ENCODE measurements around the gene SPEM2.

SPEM2 gene

DNA sequence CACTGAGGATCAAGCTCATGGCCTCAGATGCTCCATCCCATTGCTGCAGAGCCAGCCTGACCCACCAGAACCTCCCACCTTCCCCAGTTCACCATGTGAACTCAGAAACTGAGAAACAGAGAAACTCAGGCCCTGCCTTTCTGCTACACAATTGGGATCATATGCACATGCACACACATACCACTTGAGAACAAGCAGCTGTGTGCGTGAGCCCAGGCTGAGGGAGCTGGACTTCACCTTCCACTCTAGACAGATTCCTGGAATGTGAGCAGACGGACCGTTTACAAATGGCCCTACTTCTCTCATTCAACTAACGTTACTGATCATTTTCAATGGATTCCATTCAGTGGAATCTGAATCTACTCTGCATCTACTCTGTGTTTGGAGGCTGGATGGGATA, 1.7 kb upstream of the SPEM2 start:
- no peak for DNase-seq

DNA sequence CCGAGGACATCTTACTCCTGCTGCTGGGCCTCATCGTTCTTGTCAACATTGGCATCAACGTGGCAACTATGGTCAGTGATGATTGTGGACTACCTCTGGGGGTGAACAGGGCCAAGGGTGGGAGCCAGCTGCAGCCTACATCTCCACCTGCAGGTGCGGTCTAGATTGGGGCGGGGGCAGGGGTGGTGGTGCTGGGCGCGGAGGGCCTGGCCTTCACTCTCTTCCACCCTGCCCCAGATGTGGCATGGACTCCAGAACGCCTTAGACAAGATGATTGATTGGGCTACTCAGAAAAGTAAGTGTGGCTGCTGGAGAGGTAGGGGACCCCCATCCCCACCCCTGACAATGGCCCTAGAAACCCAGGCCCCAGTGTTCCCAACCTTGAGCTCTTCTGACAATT, 340 bp downstream of the SPEM2 start:
- DNase-seq, result no peak

DNA sequence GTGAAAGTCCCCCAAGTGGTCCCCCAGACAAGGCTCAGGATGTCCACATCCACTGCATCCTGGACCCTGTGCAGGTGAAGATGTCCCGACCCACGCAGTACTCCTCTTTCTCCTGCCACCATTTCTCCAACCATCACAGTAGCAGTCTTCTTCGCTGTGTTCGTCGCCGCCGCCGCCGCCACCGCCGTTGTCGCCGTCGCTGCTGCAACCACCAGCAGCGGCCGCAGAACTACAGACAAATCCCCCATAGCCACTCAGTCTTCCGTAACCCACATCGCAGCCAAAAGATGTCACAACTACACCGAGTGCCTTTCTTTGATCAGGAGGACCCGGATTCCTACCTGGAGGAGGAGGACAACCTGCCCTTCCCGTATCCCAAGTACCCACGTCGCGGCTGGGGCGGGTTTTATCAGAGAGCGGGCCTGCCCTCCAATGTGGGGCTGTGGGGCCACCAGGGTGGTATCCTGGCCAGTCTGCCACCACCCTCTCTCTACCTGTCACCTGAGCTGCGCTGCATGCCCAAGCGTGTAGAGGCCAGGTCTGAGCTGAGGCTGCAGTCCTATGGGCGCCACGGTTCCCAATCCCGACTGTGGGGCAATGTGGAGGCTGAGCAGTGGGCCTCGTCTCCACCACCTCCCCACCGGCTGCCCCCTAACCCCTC, 917 bp downstream of the SPEM2 start:
- DNase-seq, result no peak

DNA sequence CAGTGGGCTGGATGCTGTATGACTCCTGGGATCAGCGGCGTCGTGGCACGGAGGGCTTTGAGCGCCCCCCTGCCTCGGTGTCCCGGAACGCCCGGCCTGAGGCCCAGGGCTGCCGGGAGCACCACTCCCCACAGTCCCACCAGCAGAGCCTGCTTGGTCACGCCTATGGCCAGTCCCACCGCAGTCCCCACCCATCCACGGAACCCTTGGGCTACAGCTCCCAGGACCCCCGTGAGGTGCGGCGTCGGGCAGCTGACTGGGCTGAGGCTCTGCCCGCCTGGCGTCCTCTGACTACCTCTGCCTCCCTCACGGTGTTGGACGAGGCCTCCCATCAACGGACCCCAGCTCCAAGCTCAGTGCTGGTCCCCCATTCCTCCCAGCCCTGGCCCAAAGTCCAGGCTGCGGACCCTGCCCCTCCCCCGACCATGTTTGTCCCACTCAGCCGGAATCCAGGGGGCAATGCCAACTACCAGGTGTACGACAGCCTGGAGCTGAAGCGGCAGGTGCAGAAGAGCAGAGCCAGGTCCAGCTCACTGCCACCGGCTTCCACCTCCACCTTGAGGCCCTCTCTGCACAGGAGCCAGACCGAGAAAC, 1.6 kb downstream of the SPEM2 start:
- no peak for DNase-seq

DNA sequence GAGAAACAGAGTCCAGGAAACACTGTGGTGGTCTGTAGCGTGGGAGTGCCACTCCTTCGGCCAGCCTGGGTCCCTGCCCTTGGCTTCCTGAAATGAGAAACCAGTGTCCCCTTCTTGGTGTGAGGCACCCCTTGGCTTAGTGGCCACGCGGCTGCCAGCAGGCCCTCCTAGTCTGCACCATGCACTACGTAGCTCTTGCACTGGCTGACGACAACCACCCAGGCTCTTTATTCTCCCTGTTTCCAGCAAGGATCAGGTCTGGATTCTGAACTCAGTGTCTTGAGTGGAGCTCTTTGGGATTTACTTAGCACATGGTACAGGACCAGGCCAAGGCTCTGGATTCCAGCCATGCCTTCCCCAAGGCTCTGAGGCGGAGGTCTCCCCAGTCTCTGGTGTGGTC, 2.1 kb downstream of the SPEM2 start:
- DNase-seq, result no peak

DNA sequence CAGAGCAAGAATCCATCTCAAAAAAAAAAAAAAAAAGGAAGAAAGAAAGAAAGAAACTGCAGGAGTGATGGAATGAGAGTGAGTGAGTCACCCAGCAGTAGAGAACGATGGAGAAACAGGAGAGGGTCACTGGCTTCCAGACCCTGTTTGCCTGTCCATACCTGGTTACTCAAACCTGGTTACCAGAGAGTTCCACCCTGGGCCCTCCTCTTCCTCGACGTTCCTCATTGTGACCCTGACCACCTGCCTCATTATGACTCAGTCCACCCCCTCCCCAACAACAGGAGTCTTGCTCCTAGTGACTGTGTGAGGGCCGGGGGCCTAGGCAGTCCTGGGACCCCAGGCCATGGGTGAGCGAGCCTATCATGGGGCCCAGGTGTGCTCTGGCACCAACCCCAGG, 3.1 kb downstream of the SPEM2 start, which contains the start of gene SPEM3:
Gene SPEM3 (plus strand): TSS at position 301 of the 400 bp plus-strand sequence. CDS start 46 bp downstream, at position 347.
- DNase-seq, result no peak

DNA sequence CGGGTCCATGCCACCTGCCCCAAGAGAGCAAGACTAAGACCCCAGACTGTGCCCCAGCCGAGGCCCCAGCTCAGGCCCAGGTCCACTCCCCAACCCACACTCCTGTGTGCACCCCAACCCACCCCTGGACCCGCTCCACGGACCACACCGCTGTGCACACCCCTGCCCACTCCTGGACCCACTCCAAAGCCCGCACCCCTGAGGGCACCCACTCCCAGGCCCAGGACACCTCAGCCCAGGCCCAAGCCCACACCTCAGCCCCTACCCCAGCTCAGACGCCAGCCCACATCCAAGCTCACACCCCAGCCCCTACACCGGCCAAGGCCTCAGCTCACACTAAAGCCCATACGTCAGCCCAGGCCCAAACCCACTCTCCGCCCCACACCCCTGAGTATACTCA, 4.3 kb downstream of the SPEM2 start:
- no peak for DNase-seq

DNA sequence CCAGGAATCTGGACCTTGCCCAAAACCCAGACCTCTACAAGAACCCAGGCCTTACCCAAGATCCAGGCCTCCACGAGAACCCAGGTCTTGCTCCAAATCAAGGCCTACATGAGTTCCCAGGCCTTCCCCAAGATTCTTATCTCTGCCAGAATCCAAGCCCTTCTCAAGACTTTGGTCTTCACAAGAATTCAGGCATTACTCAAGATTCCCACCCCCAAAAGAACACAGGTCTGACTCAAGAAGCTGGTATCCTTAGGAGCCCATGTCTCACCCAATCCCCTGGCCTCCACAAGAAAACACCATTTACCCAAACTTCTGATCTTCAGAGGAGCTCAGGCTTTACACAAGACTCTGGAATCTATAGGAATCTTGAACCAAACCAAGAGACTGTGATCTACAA, 5.8 kb downstream of the SPEM2 start:
- DNase-seq, result no peak

DNA sequence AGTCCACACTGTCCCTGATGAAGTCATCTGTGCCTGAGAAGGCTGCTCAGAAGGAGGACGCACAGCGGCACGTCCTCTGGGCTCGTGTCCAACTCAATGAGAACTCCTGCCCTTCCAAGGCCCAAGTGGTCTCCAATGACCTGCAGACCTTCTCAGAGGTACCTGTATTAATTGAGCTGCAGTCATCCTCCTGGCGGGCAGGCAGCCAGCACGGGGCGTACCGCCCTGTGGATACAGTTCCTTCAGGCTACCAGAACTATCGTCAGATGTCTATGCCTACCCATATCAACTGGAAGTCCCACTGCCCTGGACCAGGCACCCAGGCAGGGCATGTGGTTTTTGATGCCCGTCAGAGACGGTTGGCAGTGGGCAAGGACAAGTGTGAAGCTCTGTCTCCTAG, 6.9 kb downstream of the SPEM2 start:
- DNase-seq, result no peak

DNA sequence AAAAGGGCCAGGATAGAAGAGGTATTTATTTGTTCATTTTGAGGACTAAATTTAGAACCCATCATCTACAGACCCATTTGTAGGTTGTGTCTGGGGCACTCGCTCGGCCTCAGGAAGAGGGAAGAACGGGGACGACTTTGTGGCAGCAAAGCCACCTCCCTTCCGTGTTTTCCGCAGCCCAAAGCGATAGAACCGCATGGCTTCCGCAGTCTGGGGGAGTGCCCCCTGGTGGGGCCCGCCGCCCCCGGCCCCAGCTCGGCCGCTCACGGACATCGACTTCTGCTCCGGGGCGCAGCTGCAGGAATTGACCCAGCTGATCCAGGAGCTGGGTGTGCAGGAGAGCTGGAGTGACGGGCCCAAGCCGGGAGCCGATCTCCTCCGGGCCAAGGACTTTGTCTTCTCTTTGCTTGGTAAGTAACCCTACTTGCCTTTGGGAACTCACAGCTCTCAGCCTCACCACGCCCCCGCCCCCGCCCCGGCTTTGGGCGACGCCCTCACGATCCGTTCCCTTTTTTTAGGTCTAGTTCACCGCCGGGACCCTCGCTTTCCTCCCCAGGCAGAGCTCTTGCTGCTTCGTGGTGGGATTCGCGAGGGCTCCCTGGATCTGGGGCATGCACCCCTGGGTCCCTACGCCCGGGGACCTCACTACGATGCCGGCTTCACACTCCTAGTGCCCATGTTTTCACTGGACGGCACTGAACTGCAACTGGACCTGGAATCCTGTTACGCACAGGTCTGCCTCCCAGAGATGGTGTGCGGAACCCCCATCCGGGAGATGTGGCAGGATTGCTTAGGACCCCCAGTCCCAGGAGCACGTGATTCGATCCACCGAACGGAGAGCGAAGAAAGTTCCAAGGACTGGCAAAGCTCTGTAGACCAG, 10.5 kb downstream of the SPEM2 start:
- DNase-seq, result peak; percentile 50 to 75

DNA sequence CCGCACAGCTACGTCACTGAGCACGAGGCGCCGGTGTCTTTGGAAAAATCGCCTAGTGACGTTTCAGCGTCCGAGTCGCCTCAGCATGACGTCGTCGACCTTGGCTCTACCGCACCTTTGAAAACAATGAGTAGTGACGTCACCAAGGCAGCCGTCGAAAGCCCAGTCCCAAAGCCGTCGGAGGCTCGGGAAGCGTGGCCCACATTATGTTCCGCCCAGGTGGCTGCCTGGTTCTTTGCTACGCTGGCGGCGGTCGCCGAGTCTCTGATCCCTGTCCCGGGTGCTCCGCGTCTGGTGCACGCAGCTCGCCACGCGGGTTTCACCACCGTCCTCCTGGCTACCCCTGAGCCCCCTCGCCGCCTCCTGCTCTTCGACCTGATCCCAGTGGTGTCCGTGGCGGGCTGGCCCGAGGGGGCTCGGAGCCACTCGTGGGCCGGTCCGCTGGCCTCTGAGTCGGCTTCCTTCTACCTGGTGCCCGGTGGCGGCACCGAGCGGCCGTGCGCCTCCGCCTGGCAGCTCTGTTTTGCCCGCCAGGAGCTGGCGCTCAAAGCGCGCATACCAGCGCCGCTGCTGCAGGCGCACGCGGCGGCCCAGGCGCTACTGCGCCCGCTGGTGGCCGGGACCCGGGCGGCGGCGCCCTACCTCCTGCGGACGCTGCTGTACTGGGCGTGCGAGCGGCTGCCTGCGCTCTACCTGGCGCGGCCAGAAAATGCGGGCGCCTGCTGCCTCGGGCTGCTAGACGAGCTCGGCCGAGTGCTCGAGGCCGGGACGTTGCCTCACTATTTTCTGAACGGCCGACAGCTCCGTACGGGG, 11.3 kb downstream of the SPEM2 start:
- peak; percentile 69 to 75 for DNase-seq

DNA sequence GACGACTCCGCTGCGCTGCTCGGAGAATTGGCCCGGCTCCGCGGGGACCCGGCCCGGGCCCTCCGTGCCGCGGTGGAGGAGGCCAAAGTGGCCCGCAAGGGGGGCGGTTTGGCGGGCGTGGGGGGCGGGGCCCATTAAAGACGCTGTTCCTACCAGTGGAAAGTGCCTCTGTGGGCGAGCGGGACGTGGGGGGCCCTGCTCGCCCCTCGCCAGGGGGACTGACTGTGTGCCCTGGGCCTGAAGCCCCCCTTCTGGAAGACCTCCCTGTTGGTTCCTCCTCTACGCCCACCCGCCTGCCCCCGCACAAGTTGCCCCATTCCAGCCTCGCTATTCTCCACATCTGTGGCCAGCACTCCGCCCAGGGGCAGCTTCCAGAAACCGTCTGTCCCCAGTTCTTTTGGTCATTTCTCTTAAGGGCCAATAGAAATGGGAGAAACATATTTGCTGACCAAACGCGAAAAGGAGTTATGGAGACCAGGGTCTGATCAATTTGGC, 12.0 kb downstream of the SPEM2 start:
- DNase-seq, result no peak

DNA sequence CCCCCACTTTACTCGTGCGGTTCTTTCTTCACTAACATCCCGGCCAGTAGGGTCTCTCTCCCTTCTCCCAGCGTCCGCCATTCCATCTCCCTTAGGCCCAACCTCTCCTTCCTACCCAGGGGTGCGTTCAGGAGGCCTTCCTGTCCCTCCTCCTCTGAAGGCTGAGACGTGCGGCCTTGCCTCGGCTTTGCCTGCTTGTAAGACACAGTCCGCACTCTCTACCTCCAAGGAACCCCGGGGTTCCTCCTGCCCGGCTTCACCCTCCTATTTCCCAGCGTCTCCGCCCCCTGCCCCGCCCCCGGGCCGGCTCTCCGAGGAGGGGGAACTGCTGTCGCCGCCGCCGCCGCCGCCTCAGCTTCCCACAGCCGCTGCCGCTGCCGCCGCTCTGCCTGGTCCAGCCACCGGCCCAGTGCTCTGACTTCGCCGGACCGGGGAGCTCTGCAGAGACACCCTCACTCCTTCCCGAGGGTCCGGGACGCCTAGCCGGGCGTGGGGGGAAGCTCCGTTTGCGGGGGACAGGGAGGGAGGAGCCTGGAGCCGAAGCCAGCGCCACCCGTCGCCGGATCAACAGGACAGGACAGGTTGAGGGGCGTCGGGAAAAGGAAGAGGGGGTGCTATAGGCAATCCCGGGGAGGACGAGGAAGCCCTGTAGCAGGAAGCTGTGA, 12.7 kb downstream of the SPEM2 start:
- DNase-seq, result peak in 1 of 2 donors; percentile 57

DNA sequence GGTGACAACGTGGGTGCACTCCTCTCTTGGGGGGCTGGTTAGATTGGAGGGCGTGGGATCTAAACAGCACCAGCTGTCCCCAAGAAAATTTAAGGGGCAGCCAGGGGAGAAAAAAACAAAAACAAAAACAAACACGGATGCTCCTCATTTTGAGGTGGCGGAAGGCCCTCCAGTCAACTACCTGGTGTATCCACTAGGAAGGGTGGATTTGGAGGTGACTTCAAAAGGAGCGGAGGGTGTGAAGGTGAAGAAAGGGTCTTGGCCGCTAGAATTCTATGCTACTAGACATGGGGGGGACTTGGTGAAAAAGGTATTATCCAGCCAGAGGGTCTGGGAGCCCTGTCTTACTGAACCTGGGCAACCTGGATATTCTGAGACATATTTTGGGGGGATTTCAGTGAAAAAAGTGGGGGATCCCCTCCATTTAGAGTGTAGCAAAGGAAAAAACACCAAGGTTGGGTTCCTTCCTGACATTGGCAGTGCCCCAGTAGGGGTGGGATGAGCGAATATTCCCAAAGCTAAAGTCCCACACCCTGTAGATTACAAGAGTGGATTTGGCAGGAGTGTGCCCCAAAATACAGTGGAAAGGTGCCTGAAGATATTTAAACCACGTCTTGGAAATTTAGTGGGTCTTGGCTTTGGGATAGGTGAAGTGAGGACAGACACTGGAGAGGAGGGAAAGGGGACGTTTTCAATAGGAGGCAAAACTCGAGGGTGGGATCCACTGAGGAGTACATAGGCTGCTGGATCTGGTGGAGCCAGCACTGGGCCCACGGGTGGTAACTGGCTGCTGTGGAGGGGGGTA, 13.4 kb downstream of the SPEM2 start:
- no peak for DNase-seq

DNA sequence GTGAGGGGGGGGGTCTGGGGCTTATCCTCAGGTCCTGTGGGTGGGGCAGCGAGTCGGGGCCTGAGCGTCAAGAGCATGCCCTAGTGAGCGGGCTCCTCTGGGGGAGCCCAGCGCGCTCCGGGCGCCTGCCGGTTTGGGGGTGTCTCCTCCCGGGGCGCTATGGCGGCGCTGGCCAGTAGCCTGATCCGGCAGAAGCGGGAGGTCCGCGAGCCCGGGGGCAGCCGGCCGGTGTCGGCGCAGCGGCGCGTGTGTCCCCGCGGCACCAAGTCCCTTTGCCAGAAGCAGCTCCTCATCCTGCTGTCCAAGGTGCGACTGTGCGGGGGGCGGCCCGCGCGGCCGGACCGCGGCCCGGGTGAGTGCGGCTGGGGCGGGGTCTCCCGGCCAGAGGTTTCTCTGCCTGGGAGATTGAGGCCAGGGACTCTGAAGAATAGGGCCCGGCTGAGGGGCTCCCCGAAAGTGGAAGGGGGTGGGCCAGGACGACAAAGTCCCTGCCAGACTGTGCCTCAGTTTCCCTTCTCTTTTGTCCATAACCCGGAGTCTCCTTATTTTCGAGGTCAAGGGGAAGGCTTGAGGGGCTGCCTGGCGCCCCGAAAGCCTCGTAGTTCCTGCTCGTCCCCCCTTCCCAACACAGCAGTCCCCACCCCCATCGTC, 14.2 kb downstream of the SPEM2 start, which contains the start of gene FGF11:
Gene FGF11 (plus strand): TSS at position 51 of the 651 bp plus-strand sequence. CDS start 109 bp downstream, at position 160.
- no peak for DNase-seq

DNA sequence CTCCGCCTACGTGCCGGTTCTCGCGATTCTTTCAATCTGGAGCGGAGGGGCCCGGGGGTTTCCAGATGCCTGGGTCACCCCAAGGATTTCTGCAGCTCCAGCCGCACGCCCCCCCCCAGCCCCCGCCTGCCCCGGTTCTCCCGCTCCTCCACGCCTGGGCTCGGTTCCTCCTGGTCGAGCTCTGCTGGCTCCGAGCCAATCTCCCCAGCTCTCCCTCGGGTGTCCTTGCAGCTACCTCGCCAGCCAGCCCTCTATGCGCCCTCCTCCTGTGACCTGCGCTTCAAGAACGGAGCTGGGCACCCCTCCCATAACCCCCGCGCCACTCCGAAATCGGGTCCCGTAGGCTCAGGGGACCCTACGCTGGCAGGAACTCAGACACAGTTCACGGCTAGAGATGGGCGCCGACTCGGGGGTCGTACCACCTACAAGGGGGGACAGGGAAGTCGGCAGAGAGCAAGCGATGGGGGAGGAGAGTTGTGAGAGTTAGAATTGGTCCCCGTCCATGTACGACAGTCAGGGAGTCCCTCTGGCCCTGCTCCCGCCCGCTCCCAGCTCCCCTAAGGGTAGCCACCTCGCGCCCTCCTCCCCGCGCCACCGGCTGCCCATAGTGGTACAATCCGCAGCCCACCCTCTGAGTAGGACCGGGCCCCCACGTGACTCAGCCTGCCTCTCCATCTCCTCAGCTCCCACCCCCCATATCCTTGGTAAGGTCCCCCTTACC, 14.9 kb downstream of the SPEM2 start:
- peak; percentile 20 to 30 for DNase-seq

DNA sequence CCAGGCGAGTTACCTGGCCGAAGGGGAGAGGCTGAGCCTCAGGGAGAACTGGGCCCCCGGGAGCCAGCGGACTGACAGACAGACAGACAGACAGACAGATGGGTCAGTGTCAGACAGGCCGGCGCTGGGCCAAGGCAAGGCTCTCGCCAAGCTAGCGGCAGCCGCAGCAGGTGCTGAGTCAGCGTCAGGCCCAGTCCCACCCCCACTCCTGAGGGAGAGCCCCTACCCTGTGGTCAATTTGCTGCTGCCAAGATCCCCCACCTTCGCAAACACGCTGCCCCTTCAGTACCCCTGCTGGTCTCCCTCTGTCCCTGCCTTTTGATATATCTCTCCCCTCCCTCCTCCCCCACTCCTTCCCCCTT, 15.4 kb downstream of the SPEM2 start:
- no peak for DNase-seq

DNA sequence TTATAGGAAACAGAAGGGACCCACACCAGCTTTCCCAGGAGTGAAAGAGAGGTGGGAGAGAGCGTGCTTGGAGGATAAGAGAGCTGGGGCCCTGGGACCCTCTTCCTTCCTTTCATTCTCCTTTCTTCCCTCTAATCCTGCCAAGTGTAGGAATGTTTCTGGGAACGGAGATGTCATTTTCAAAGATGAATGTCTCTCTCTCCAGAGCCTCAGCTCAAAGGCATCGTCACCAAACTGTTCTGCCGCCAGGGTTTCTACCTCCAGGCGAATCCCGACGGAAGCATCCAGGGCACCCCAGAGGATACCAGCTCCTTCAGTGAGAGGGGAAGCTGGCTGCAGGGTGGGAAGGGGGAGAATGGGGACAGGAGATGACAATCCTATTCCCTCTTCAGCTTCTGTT, 15.8 kb downstream of the SPEM2 start:
- DNase-seq, result no peak

DNA sequence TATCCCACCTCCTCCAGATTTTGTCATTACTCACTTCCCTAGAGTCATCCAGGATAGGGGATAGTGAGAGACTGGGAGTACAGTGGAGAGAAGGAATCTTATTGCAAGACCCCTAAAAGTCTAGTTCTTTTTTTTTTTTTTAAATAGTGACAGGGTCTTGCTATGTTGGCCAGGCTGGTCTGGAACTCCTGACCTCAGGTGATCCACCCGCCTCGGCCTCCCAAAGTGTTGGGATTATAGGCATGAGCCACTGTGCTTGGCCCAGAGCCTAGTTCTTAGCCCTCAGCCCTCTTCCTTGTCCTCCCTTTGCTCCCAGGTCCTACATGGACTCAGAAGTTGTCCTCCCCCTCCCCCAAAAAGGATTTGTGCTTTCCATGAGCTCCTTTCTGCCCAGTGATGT, 16.7 kb downstream of the SPEM2 start:
- DNase-seq, result no peak

Data from inflammatory macrophage treated with lipopolysaccharide for 1 hour (primary cell).